GM21528 (cell line): Measurements from ENCODE around the gene SPC24.

Experiments
- ATAC-seq: cut with Tn5 transposase; IDR thresholded peaks from one replicate; pipeline ENCODE4 v1.9.1; 2021; ENCODE audit warnings: mild to moderate bottlenecking, moderate library complexity; ENCODE audit not compliant: unreplicated experiment, low FRiP score

SPC24 gene

GRCh38 chr19:11155373-11156120, at the start of gene SPC24:
TSS of gene SPC24 (minus strand) at chr19:11155782. CDS start at chr19:11155776, 6 bp downstream.
- peak; percentile 93 for ATAC-seq

- no peak for ATAC-seq
Observed at GRCh38 chr19:11204943-11205349, 49.4 kb upstream of the SPC24 start.

- ATAC-seq: no peak
Observed at GRCh38 chr19:11204076-11204602, 48.6 kb upstream of the SPC24 start.

GRCh38 chr19:11203194-11204075, 47.9 kb upstream of the SPC24 start:
- no peak for ATAC-seq

GRCh38 chr19:11202488-11203193, 47.1 kb upstream of the SPC24 start:
- ATAC-seq: no peak

GRCh38 chr19:11201791-11202190, 46.2 kb upstream of the SPC24 start:
- no peak for ATAC-seq

- ATAC-seq: no peak
Observed at GRCh38 chr19:11200931-11201330, 45.3 kb upstream of the SPC24 start.

GRCh38 chr19:11200015-11200574, 44.5 kb upstream of the SPC24 start:
- no peak for ATAC-seq

- no peak for ATAC-seq
Observed at GRCh38 chr19:11199517-11199916, 43.9 kb upstream of the SPC24 start.

- no peak for ATAC-seq
Observed at GRCh38 chr19:11198769-11199424, 43.3 kb upstream of the SPC24 start.

GRCh38 chr19:11198175-11198534, 42.6 kb upstream of the SPC24 start:
- ATAC-seq: no peak

GRCh38 chr19:11197291-11198174, 42.0 kb upstream of the SPC24 start, which contains the start of gene KANK2:
TSS of gene KANK2 (minus strand) at chr19:11197545. CDS start at chr19:11194511, 3,034 bp downstream.
- ATAC-seq: peak; percentile 75

- ATAC-seq: no peak
Observed at GRCh38 chr19:11196406-11197287, 41.1 kb upstream of the SPC24 start.

- ATAC-seq: no peak
Observed at GRCh38 chr19:11195681-11196080, 40.1 kb upstream of the SPC24 start.

- ATAC-seq: no peak
Observed at GRCh38 chr19:11194656-11195558, 39.3 kb upstream of the SPC24 start.

- no peak for ATAC-seq
Observed at GRCh38 chr19:11194173-11194572, 38.6 kb upstream of the SPC24 start.
